GM19463 (cell line): ENCODE data around the gene NUCKS1.

Experiments used
- ATAC-seq: cut with Tn5 transposase; IDR thresholded peaks from one replicate; pipeline ENCODE4 v1.9.1; 2021; ENCODE audit warnings: mild to moderate bottlenecking, moderate library complexity; ENCODE audit not compliant: unreplicated experiment

Gene NUCKS1

DNA sequence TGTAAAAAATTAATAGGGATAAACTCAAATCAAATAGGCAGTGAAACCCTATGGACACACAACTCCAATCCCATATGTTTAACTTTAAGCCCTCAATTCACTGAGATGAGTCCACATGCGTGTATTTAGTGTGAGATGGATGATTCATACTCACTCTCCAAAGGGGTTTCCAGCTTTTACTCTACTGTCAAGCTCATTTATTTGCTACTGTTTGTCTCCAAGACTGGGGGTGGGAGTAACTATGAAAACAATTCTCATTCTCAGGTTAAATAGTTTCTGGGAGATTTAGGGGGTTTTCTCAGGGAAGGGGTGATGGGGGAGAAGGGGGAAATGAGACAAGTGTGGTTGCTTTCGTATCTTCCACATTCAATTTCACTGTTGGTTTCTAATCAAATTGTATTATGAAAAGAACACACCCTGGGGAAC lies 22.6 kb upstream of the NUCKS1 start:
- ATAC-seq, result no peak

DNA sequence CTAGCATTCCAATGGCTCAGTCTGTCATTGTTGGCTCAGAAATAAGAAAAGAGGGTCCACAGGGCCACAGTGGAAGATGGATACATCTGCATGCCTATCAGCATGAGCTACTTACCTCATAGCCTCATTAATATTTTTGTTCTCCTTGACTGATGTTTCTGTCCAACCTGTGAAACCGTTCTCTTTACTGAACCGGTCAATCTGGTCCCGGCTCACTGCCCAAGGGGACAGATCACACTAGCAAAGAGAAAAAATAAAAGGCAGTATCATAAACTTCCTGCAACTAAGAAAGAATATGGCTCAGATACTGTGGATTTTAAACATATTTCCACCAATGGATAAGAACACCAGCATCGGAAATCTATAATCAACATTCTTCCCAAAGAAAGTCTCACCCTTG lies 20.6 kb upstream of the NUCKS1 start:
- ATAC-seq, result no peak

DNA sequence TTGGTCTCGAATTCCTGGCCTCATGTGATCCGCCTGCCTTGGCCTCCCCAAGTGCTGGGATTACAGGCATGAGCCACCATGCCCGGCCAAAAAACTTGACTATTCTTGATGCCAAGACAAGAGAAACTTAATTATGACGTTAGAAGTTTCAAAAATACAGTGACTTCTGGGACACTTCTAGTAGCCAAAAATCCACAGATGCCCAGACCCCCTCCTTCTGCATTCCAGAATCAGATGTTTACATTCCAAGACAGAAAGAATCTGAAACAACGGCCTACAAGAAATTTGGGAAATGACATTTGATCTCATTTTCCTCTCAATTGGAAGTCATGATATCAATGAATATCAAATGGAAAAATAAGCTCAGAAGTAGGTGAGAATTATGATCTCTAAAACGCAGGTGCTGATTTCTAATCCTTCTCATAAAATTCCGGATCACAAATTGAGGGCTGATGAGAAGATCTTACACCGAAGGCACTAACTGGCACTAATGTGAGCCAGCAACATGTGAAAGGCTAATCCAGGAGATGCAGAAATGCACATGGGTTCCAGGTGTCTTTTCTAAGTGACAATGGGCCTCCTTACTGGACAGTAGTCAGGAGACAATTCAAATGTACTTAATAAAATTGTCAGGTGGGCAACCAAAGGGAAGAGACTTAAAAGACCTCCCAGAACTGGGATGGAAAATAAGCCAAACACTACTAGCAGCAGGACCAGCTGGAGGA lies 19.8 kb upstream of the NUCKS1 start:
- ATAC-seq, result no peak

DNA sequence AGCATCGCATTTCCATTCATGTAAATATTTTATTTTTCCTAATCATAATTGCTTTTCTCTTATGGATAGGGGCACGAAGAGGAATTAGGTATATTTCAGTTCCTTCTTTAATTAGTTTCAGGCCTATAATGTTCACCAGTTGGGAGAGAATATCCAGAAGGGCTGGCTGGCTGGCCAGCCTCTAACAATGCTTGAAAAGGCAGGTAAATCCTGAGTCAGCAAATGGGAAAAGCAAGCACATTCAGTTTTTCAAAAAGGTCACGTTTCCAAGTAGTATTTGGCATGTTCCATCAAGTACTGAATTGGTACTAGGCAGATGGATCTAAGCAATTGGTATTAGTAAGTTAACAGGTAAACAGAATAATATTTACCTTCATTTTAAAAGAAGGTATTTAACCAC lies 17.3 kb upstream of the NUCKS1 start:
- no peak for ATAC-seq

DNA sequence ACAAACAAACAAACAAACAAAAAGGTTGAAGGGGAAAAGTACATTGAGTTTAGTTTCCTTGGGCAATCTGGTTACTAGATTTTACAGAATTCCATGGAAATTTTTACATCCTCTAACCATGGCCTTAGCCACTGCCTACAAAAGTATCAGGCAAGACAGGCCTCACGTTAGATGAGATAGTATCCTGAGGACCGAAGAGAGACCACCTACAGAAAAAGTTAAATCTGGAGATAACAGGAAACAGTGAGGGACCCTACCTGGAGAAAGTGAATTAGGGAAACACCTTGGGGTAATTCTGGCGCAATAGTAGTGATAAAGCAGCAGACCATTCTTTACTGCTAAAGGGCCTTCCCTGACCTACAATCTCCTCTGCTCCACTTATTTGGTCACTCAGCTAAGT lies 16.6 kb upstream of the NUCKS1 start:
- ATAC-seq, result no peak

DNA sequence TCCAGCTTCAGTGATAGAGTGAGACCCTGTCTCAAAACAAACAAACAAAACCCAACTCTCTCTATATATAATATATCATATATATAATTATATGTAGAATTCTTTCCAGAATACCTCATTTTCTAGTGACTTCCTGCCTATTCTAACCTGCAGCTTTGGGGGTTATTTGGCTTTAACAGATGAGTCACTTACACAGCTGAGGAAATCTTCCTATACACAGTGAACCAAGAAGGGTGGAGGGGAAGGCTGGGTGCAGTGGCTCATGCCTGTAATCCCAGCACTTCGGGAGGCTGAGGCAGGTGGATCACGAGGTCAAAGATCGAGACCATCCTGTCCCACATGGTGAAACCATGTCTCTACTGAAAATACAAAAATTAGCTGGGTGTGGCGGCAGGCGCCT lies 16.1 kb upstream of the NUCKS1 start:
- no peak for ATAC-seq

DNA sequence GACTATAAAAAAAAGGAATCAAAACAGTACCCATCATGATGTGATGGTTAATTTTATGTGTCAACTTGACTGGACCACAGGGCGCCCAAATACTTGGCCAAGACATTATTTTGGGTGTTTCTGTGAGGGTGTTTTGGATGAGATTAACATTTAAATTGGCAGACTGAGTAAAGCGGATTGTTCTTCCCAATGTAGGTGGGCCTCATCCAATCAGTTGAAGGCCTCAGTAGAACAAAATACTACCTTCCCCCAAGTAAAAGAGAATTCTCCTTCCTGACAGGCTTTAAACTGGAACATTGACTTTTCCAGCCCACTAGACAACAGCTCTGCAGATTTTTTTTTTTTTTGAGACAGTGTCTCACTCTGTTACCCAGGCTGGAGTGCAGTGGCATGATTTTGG lies 14.6 kb upstream of the NUCKS1 start:
- no peak for ATAC-seq

DNA sequence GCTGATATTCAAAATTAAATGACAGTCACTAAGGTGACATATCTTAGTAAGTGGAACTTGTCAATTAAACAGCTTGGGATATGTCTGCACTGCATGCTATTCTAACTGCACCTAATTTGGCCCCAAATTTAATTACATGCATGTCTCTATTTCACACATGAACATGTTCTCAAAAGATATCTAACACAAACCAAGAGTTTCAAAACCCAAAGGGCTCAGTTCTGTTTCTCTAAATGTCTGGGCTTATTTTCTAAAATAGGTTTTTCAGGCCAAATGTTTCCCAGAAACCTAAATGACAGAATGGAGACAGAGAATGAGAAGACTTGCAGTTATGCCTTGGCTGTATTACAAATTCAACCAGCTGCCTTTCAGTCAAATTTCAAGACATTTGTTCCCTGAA lies 14.0 kb upstream of the NUCKS1 start:
- no peak for ATAC-seq

DNA sequence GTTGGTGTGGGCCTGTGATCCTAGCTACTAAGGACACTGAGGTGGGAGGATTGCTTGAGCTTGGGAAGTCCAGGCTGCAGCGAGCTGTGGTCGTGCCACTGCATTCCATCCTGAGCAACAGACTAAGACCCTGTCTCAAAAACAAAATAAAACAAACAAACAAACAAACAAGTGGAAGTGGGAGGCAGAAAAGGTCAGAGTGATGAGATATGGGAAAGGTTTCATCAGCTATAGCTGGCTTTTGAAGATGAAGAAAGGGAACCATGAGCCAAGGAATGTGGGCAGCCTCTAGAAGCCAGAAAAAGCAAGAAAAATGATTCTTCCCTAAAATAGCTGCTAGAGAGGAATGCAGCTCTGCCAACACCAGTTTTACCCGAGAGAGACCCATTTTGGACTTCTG lies 10.6 kb upstream of the NUCKS1 start:
- no peak for ATAC-seq

DNA sequence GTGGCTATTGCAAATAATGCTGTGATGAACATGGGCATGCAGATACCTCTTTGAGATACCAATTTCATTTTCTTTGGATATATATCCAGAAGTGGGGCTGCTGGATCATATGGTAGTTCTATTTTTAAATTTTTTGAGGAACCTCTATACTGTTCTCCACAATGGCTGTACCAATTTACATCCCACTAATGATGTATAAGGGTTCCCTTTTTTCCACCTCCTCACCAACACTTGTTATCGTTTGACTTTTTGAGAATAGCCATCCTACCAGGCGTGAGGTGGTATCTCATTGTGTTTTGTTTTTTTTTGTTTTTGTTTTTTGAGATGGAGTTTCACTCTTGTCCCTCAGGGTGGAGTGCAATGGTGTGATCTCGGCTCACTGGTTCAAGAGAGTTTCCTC lies 6.6 kb upstream of the NUCKS1 start:
- no peak for ATAC-seq

DNA sequence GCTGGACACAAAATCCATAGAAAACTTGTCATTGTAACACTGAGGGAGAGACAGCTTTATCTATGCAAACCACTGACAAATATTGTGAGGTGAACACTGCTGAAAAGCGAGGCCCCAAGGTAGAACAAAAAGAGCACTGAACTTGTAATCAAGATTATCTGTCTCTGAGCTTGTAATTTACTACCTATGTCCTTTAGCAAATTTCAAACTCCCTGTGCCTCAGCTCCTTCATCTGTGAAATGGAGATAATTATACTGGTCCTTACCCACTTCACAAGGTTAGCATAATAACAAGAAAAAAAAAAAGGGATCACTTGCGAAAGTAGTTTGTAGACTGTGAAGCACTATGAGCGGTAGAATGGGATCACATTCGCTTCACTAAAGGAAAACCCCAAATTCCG lies 4.9 kb upstream of the NUCKS1 start:
- no peak for ATAC-seq

DNA sequence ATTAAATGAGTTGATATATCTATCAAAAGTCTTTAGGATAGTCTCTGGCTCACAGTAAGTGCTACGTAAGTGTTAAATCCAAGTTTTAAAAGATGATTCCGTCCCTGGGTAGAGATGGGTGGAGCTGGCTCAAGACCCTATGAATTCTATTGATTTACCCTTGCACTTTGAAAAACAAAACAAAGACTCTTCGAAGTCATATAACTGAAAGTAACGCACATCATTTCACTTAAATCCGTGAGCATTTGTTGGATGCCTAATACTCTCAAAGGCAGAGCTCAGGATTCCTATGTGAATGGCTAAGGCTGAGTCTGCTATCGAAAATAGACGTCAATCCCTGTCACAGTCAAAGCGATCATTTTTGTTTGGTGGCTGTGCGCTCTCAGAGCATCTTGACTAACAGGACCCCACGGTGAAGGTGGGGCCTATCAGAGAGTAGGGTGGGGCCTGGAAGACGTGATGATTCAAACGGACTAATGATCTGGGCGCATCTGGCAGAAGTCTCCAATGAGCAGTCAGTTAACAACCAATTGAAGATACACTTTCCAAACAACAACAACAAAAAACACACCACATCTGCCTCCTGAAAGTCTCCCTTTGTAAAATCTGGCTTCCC lies 1.2 kb upstream of the NUCKS1 start:
- no peak for ATAC-seq

DNA sequence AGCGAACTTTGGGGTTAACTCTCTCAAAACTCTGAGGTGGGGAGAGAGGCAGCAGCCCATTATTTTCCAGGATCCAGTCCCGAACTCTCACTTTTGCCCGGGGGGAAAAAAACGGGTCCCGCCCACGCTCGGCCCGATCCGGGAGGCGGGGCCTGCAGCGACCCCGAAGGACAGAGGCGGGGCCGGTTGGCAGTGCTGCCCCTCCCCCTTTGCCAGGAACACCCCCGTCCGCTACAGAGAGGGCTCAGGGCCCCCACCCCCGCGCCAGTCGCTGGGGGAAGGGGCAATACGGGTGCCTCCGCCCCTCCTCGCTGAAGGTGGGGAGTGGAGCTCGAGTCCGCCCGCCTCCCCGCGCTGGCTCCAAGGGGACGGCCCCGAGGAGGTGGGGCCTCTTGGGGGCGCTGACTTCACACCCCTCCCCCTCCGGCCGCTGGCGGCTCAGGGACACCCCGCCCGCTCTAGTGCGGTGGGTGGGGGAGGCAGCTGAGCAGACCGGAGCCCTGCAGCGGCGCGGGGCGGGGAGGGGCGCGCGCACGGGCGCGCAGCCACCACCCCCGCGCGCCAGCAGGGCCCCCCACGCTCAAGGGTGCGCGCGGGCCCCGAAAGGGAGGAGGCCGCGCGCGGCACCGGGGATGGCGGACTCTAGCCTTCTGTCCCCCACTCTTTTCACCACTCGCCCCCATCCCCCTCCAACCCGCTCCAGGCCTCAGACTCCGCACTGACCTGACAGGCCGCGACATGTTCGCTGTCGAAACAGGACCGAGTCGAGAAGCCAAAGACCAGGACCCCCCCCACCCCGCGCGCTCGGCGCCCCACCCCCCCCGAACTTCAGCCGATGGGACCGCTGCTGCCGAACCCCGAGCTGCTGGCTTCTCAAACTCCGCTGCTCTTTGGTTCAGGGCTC lies 496 bp downstream of the NUCKS1 start:
- peak; percentile 75 for ATAC-seq

DNA sequence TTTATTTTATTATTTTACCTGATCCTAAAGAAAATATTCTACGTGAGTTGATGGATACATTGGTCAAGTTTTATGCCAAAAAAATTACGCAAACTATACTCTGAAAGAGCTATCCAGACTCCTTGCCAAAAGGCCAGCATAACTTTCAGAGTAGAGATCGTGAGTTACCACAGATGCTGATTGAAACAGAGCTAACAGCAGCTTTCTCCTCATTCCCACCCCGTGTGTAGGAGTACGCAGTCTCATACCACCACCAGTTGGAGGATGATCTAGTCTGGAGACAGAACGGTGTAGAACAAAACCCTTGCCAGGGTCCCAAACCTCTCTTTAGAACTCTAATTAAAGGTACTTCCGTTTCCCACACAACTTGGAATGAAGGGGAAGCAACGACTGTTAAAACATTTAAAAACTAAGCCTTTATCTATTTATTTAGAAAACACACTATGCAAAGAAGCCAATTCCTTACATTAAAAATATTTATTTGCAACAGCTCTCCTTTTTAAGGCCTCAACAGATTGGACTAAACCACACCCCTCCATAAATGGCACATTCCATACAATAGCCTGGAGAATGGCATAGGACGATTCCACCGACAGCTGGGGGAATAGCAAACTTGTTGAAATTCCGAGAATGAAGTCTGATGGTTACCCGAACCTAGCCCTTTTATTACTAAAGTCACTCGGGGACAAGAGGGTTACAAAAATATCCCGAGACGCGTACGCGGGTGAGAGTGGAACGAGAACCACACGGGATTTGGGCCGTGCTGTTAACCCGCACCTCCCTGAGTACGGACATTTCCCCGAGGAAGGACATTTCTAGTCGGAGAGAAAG lies 1.4 kb downstream of the NUCKS1 start:
- peak; percentile 7 for ATAC-seq

DNA sequence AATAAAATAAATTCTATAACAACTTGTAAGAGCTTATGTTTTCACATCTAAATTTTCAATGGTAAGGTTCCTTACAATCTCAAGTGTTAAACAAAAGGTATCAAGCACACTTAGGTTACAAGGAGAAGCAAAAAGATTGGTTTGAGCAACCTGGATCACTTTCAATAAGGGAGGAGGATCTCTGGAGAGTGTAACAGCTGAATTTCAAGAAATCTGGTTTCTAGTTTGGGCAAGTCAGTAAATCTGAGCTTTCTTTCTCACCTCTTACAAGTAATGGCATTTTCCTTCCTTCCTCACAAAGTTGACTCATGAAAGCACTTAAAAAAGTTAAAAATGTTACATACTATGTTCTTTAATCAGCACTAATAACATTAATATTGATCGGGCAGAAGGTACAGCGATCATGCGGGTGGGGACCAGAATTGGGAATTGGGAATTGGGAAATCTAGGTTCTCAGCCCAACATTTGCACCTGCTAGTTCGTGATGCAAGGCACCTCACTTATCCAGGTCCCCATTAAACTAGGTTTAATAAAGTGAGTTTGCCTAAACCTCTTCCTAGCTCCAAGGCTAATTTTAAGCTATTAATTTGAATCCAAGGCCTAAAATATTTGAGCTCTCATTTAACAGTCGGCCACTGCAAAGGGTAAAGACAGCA lies 3.1 kb downstream of the NUCKS1 start:
- no peak for ATAC-seq

DNA sequence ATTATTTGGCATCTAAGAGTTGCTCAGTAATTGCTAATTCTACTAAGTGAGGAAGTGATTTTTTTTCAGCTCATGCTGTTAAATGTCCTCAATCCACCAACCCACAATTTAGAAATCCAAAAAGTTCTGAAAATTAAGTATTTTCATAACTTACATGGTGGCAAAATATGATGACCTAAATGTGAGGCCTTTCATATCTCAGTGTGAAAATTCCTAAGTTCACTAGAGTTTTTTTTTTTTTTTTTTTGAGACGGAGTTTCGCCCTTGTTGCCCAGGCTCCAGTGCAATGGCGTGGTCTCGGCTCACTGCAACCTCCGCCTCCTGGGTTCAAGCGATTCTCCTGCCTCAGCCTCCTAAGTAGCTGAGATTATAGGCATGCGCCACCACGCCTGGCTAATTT lies 5.6 kb downstream of the NUCKS1 start:
- no peak for ATAC-seq

DNA sequence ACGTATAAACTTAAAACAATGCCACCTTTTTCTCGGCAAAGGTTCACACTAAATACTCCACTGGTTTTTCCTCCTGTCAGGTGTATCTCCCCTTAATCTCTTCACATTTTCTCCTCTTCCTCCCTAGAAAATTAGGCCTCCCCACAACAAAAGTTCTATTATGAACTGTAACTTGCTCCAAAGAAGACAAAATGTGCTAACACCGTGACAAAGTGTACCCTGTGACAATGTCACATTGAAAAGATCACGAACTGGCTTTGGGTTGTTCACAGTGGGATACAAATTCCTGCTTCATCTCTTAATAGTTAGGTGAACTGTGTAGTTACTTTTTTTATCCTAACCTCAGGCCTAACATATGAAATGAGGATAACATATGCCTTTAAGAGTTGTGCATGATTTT lies 6.0 kb downstream of the NUCKS1 start:
- ATAC-seq, result no peak

DNA sequence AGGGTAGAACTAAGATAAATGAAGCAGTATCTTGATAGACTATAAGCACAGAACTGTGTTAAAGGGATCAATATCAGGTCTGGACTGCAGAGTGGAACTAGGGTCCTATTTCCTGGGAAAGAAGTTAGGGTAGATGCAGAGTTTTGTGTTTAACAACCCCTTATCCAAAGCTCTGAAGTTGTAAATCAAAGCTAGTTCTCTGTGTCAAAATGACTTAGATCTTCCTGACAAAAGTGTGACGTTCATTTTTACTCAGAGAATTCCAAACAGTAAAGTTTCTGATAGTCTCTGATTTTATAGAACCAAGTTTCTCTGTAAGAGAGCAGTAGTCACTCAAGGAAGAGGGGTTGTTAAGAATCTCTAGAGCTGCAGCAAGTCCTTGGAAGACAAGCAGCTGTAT lies 8.3 kb downstream of the NUCKS1 start:
- no peak for ATAC-seq

DNA sequence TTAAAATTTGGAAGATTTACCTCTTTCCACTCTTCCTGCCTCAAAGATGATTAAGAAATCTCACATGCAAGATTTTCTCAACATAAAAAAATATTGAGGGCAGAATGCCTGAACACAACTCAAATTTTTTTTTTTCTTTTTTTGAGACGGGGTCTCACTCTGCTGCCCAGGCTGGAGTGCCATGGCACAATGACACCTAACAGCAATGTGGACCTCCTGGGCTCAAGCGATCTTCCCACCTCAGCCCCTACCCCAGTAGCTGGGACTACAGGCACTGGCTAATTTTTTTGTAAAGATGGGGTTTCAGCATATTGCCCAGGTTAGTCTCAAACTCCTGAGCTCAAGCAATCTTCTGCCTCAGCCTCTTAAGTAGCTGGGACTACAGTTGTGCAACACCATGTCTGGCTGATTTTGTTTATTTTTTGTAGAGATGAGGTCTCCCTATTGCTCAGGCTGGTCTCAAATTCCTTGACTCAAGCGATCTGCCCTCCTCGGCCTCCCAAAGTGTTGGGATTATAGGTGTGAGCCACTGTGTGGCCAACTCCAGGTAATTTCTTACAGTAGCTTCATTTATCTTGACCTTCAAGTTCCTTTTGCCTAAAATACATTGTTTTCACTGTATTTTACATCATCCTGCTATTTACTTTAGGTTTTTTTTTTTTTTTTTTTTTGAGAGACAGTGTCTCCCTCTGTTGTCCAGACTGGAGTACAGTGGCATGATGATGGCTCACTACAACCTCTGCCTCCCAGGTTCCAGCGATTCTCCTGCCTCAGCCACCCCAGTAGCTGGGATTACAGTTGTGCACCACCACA lies 10.4 kb downstream of the NUCKS1 start:
- ATAC-seq, result no peak

DNA sequence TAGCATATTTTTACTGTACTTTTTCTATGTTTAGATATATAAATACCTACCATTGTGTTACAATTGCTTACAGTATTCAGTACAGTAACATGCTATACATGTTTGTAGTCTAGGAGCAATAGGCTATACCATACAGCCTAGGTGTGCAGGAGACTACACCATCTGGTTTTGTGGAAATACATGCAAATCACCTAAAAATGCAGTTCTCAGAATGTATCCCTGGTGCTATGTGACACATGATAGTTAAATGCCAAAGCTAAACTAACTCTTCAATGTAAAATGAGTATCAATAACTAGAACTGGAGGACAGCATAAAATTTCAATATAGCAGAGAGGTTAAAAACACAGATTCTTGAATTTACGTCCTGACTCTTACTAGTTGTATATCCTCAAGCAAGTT lies 14.8 kb downstream of the NUCKS1 start:
- no peak for ATAC-seq
